Progenitor cell of endocrine pancreas (in vitro differentiated cells): ENCODE results near the gene DNER. TPM values are rescaled to one million over a fixed set of nuclear protein-coding genes. Genes with fewer than 3 reads are reported as not detected.

ENCODE experiments used
- DNase-seq: peaks from one replicate; pipeline ENCODE4 v3.0.0; 2021; ENCODE audit warnings: low spot score; ENCODE audit not compliant: unreplicated experiment
- H3K27ac Mint-ChIP-seq: 2 replicates; pipeline ENCODE4 v1.8.0; 2021; ENCODE audit warnings: mild to moderate bottlenecking, moderate library complexity, mixed read lengths
- H3K27me3 Mint-ChIP-seq: 2 replicates; pipeline ENCODE4 v1.8.0; 2021; ENCODE audit warnings: mixed read lengths
- H3K36me3 Mint-ChIP-seq: 2 replicates; pipeline ENCODE4 v1.8.0; 2022; ENCODE audit warnings: mixed read lengths; ENCODE audit not compliant: insufficient read depth
- H3K4me1 Mint-ChIP-seq: 2 replicates; pipeline ENCODE4 v1.8.0; 2021; ENCODE audit warnings: low read depth, mixed read lengths
- H3K4me3 Mint-ChIP-seq: 2 replicates; pipeline ENCODE4 v1.8.0; 2021; ENCODE audit warnings: low read depth, mild to moderate bottlenecking, moderate library complexity, mixed read lengths
- H3K9me3 Mint-ChIP-seq: 2 replicates; pipeline ENCODE4 v1.8.0; 2021; ENCODE audit warnings: low read depth, mixed read lengths
- CTCF ChIP-seq: fragments of 200-600 bp; sonication (generic); IDR thresholded peaks from one replicate; pipeline ENCODE4 v1.5.0; 2021; ENCODE audit warnings: antibody characterized with exemption, mild to moderate bottlenecking; ENCODE audit not compliant: unreplicated experiment
- total RNA-seq: library from RNA; stranded (reverse); gene quantifications from 2 replicates; pipeline ENCODE4 v1.2.1, GENCODE V29; 2021

Gene DNER
- total RNA-seq, 1 donor from 2014 or later, result 0.91 TPM

GRCh38 chr2:229401171-229401865 lies 313.0 kb downstream of the DNER start:
- no peak for DNase-seq
- no peaks in the 10 kb centered on the region for H3K36me3 Mint-ChIP-seq
- no peak for TF ChIP-seq CTCF
- H3K27me3 Mint-ChIP-seq, result no peaks in the 10 kb centered on the region
- H3K27ac Mint-ChIP-seq, result no peak overlapping the region
- H3K4me1 Mint-ChIP-seq, result peaks cover 1% of the 10 kb centered on the region
- H3K9me3 Mint-ChIP-seq, result peaks cover 11% of the 10 kb centered on the region
- no peak overlapping the region for H3K4me3 Mint-ChIP-seq

- Mint-ChIP-seq H3K4me1 (no peaks in the 10 kb centered on the region), H3K4me3 (no peak overlapping the region), H3K9me3 (peaks cover 11% of the 10 kb centered on the region), H3K27me3 (no peaks in the 10 kb centered on the region), H3K27ac (no peak overlapping the region), H3K36me3 (no peaks in the 10 kb centered on the region)
- DNase-seq, result no peak
- TF ChIP-seq CTCF, result no peak
Measured at GRCh38 chr2:229393926-229394325, 320.4 kb downstream of the DNER start.

GRCh38 chr2:229392196-229392595 lies 322.2 kb downstream of the DNER start:
- Mint-ChIP-seq H3K9me3 (peaks cover 4% of the 10 kb centered on the region), H3K4me3 (no peak overlapping the region), H3K4me1 (no peaks in the 10 kb centered on the region), H3K36me3 (no peaks in the 10 kb centered on the region), H3K27ac (no peak overlapping the region), H3K27me3 (no peaks in the 10 kb centered on the region)
- DNase-seq, result no peak
- TF ChIP-seq CTCF, result no peak

- no peak overlapping the region for H3K4me3 Mint-ChIP-seq
- no peak overlapping the region for H3K27ac Mint-ChIP-seq
- no peaks in the 10 kb centered on the region for H3K36me3 Mint-ChIP-seq
- TF ChIP-seq CTCF, result no peak
- H3K4me1 Mint-ChIP-seq, result no peaks in the 10 kb centered on the region
- DNase-seq, result no peak
- peaks cover 21% of the 10 kb centered on the region for H3K9me3 Mint-ChIP-seq
- no peaks in the 10 kb centered on the region for H3K27me3 Mint-ChIP-seq
Measured at GRCh38 chr2:229388731-229389130, 325.6 kb downstream of the DNER start.

- Mint-ChIP-seq H3K4me3 (no peak overlapping the region), H3K4me1 (no peaks in the 10 kb centered on the region), H3K36me3 (no peaks in the 10 kb centered on the region), H3K27ac (no peak overlapping the region), H3K9me3 (peaks cover 26% of the 10 kb centered on the region), H3K27me3 (no peaks in the 10 kb centered on the region)
- no peak for TF ChIP-seq CTCF
- DNase-seq, result no peak
Measured at GRCh38 chr2:229387866-229388265, 326.5 kb downstream of the DNER start.
